Raji (cell line): ENCODE measurements around the gene LGALS3BP.

ENCODE experiments used
- POLR2A ChIP-seq: IDR thresholded peaks from 2 replicates; pipeline ENCODE4 v1.6.1; 2011; ENCODE audit warnings: low read depth, low read length, control low read depth; ENCODE audit not compliant: insufficient read depth

LGALS3BP gene

DNA sequence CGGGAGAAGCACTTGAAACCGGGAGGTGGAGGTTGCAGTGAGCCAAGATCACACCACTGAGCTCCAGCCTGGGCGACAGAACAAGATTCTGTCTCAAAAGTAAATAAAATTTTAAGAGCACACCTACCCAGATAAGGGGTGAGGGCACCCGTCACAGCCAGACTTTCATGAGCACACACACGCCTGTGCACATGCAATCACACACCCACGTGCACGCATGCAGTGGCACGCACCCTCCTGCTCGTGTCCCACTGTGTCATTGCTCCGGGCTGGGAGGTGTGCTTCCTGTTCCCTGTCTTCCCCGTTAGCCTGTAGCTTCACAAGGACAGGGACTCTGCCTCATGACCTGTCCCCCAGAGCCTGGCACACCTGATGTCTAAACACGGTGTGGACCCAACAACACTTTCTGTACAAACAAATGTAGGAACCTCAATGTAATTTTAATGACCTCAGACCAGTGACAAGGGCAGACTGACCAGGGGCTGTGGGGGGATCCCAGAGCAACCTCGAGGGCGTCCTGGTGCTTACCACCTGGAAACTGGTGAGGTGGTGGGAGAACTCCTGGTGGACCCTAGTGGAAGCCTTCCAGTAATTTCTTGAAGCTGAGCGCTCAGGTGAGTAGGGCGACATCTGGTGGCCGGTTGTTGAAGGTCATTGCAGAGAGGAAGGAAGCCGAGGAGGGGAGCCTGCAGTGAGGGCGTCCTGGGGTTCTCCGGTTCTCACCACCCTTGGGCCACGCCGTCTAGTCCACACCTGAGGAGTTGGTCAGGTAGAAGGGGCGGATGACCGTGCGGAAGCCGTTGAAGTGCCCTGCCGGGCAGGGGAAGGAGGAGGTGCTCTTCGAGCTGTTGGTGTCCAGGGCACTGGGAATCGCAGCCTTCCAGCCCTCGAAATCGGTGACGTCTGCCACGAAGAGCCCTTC is 8.6 kb downstream of the LGALS3BP start:
- TF ChIP-seq POLR2A: no peak

- no peak for TF ChIP-seq POLR2A
These were observed 9.9 kb downstream of the LGALS3BP start for GRCh38 chr17:78969865-78970264.

GRCh38 chr17:78967782-78968362 is 11.9 kb downstream of the LGALS3BP start:
- no peak for TF ChIP-seq POLR2A

DNA sequence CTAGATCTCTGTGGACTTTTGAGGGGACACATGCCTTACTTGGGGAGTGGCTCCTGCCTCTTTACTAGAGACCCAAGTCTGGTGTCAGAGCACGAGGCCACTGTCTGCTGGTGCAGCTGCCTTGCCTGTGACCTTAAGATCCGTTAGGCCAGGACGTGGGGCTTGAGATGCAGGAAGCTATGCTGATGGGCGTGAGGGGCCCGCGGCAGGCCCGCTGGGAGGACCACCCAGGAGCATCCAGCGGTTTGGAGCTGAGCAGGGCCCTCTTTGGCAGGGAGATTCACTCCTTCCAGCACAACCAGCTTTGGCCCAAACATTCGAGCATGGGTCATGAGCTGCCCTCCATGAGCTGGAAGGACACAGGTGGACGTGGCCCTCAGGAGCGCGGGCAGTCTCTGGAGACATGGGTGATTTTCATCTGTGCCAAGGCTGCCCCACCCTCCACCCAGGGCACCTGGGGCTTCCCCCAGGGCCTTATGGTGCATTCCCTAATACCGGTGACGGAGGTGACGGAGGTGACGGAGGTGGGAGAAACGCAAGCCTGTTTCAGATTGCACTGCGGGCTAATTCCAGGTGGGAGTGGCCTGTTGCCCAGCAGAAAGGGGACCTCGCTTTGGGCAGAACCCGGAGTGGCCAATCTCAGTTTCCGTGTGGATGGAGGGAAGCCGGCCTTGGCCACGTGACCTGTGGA is 12.7 kb downstream of the LGALS3BP start:
- no peak for TF ChIP-seq POLR2A

DNA sequence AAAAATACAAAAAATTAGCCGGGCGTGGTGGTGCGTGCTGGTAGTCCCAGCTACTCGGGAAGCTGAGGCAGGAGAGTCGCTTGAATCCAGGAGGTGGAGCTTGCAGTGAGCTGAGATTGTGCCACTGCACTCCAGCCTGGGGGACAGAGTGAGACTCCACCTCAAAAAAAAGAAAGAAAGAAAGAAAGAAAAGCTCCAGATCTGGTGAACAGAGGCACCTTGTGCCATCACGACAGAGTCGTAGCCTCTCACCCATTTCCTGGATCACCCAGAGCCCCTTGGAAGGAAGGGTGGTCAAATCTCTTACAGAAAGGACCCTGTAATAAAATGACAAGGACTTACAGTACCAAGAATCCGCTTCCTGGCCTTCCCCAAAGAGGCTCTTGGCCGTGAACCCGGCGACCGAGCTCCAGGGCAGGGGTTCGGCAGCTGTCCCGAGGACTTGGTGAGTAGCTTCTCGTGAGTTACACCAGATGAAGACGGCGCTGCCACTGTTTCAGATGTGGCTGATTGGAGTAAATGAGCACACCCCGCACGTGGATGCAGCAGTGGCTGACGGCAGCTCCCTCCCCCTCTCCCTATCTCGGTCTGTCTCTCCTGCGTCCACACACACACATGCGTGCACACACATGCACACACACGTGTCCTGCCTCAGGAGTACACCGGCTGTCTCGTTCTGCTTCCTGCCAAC is 13.5 kb downstream of the LGALS3BP start:
- TF ChIP-seq POLR2A: no peak

- no peak for TF ChIP-seq POLR2A
These were observed 14.2 kb downstream of the LGALS3BP start for GRCh38 chr17:78965491-78965924.

- no peak for TF ChIP-seq POLR2A
These were observed 16.3 kb downstream of the LGALS3BP start for GRCh38 chr17:78963378-78963777.

DNA sequence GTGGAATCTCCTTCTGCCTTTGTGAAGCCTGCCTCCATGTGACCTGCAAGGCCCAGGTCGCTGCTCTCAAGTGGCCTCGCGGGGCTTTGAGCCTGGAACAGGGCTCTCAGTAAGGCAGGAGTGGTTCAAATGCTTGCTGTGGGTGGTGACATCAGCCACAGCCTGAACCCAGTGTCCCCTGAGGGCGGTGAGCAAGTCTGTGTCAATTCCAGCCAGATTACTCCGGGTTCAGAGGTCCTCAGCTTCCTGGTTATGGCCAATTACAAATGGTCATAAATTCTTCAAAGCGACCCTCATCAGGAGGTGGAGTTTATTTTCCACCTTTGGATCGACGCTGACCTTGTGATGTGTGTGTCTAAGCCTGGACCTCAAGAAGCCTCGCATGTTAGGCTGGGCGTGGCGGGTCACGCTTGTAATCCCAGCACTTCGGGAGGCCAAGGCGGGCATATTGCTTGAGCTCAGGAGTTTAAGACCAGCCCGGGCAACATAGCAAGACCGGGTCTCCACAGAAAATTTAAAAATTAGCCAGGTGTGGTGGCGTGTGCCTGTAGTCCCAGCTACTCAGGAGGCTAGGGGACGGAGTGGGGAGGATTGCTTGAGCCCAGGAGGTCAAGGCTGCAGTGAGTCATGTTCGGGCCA is 17.3 kb downstream of the LGALS3BP start:
- TF ChIP-seq POLR2A: no peak

DNA sequence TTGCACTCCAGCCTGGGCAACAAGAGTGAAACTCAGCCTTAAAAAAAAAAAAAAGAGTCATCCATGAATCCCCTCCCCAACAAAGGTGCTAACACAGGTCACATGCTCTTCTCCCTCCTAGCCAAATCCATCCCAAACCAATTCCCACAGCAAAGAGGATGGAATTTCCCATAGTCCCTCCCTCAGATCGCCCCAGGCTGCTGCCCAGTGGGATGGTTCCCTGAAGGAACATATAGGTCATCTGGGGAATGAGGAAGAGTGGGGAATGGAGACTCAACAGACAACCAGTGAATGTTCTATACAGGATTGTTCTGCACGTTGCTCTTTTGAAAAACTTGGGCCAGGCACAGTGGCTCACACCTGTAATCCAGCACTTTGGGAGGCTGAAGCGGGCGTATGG is 18.2 kb downstream of the LGALS3BP start:
- no peak for TF ChIP-seq POLR2A

DNA sequence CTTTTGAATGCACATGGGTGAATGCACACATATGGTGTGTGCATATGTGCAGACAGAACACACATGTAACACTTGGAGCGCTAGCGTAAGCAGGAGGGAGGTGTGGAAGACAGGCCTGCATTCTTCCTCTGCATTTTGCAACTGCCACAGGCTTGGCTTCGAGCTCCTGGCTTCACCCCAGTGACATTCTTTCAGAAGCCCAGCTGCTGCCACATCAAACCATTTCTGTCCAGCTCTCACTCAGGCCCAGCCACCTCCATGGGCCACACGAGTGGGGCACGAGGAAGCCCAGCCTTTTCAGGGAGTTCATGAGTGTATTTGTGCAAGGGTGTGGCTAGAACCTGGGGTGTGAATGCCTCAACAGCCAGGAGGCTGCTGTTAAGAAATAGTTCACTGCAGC is 18.8 kb downstream of the LGALS3BP start:
- no peak for TF ChIP-seq POLR2A

GRCh38 chr17:78959803-78960202 is 19.9 kb downstream of the LGALS3BP start:
- TF ChIP-seq POLR2A: no peak

DNA sequence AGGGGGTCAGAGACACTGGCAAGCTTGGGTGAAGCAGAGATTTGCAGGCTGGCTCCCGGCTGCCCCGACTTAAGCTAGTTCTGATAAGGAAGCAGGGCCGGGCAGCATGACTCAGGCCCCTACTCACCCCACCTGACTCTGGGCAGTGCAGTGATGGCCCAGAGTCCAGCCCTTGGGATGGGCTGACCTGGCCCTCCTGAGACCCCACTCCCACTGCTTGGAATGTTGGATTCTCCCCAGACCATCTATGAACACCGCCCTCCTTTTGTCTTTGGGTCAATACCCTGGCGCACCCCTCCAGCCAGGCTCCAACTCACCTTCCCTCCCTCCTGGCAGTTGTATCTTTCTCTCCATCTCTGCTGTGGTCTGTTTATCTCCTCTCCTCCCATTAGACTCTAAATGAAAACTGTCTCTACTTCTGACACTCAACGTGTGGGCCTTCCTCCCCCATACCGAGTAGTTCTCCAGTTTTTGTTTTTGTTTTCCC is 21.0 kb downstream of the LGALS3BP start:
- no peak for TF ChIP-seq POLR2A

- TF ChIP-seq POLR2A: no peak
These were observed 22.6 kb downstream of the LGALS3BP start for GRCh38 chr17:78957128-78957527.

GRCh38 chr17:78956254-78956653 is 23.5 kb downstream of the LGALS3BP start:
- TF ChIP-seq POLR2A: no peak

DNA sequence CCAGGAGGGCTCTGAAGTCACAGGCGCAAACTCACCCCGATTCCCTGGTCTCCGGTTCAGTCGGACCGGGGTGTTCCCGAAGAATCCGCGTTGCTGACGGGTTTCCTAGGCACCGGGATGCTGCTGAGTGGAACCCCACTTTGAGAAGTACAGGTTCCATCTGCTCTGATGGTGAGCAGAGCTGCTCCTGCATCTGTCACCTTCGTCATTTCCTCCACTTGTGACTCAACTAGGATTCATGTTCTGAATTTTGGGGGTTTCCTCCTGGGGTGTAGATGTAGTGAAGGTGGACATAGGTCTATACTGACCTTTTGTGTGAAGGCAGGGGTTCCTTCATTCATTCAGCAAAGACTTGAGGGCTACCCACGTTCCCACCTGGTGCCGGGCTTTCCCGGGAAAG is 25.0 kb downstream of the LGALS3BP start:
- TF ChIP-seq POLR2A: no peak
